Calu3 (cell line): Measurements from ENCODE around the gene SBF2. TPM values are rescaled to one million over a fixed set of nuclear protein-coding genes. Genes with fewer than 3 reads are reported as not detected.

Experiments
- BruUV-seq: library from RNA; stranded (reverse); fragments of 400-500 nt; replicated peaks from 2 replicates; lab custom pipeline; 2021; lab: Mats Ljungman, UMichigan
- CTCF ChIA-PET: fragments of 300-600 bp; sonication (Branson Sonifier 250); formaldehyde crosslinking; loops from one replicate; lab custom pipeline; 2022; ENCODE audit warnings: antibody characterized with exemption; lab: Charles Lee
- DNase-seq: peaks from one replicate; pipeline ENCODE4 v3.0.0; 2022
- H3K27ac Mint-ChIP-seq: one replicate; pipeline ENCODE4 v1.8.0; 2022; ENCODE audit warnings: mixed read lengths; ENCODE audit not compliant: unreplicated experiment
- H3K27me3 Mint-ChIP-seq: one replicate; pipeline ENCODE4 v1.8.0; 2022; ENCODE audit warnings: mixed read lengths; ENCODE audit not compliant: unreplicated experiment
- H3K36me3 Mint-ChIP-seq: one replicate; pipeline ENCODE4 v1.8.0; 2022; ENCODE audit warnings: mild to moderate bottlenecking, moderate library complexity, mixed read lengths; ENCODE audit not compliant: insufficient read depth, unreplicated experiment
- H3K4me1 Mint-ChIP-seq: one replicate; pipeline ENCODE4 v1.8.0; 2022; ENCODE audit warnings: mild to moderate bottlenecking, low read depth, mixed read lengths; ENCODE audit not compliant: unreplicated experiment
- H3K4me3 Mint-ChIP-seq: one replicate; pipeline ENCODE4 v1.8.0; 2022; ENCODE audit warnings: mild to moderate bottlenecking, low read depth, moderate library complexity, mixed read lengths; ENCODE audit not compliant: unreplicated experiment
- H3K9me3 Mint-ChIP-seq: one replicate; pipeline ENCODE4 v1.8.0; 2022; ENCODE audit warnings: low read depth, mixed read lengths; ENCODE audit not compliant: unreplicated experiment
- CTCF ChIP-seq: fragments of 200-600 bp; IDR thresholded peaks from one replicate; pipeline ENCODE4 v1.8.0; 2022; ENCODE audit warnings: antibody characterized with exemption; ENCODE audit not compliant: unreplicated experiment
- intact Hi-C: fragments of 100-400 bp; cut with micrococcal nuclease; formaldehyde crosslinking; loops from one replicate; pipeline ENCODE4 v1.10.0; 2022; ENCODE audit not compliant: unreplicated experiment
- total RNA-seq: library from RNA; stranded (reverse); gene quantifications from 2 replicates; pipeline ENCODE4 v1.2.3, GENCODE V29; 2022

The SBF2 gene
- total RNA-seq, 1 experiment from 2014 or later: 39.0 TPM

GRCh38 chr11:10274726-10275125 lies 19.3 kb downstream of the SBF2 start:
- no peak overlapping the region for H3K27ac Mint-ChIP-seq
- no TSS peak for BruUV-seq
- TF ChIP-seq CTCF: no peak
- intact Hi-C loops: no loop called here
- CTCF ChIA-PET: no interaction called here
- no peaks in the 10 kb centered on the region for H3K27me3 Mint-ChIP-seq
- no peak overlapping the region for H3K4me3 Mint-ChIP-seq
- H3K4me1 Mint-ChIP-seq: no peaks in the 10 kb centered on the region
- H3K36me3 Mint-ChIP-seq: no peaks in the 10 kb centered on the region
- H3K9me3 Mint-ChIP-seq: no peaks in the 10 kb centered on the region
- DNase-seq: no peak

GRCh38 chr11:10273738-10274137 lies 20.3 kb downstream of the SBF2 start:
- no TSS peak for BruUV-seq
- Mint-ChIP-seq H3K4me1 (no peaks in the 10 kb centered on the region), H3K27me3 (no peaks in the 10 kb centered on the region), H3K36me3 (no peaks in the 10 kb centered on the region), H3K4me3 (no peak overlapping the region), H3K9me3 (no peaks in the 10 kb centered on the region), H3K27ac (no peak overlapping the region)
- intact Hi-C loops: no loop called here
- DNase-seq: no peak
- CTCF ChIA-PET: no interaction called here
- TF ChIP-seq CTCF: no peak

GRCh38 chr11:10272132-10272531 lies 21.9 kb downstream of the SBF2 start:
- intact Hi-C loops: no loop called here
- CTCF ChIA-PET: no interaction called here
- Mint-ChIP-seq H3K9me3 (no peaks in the 10 kb centered on the region), H3K27ac (no peak overlapping the region), H3K4me1 (no peaks in the 10 kb centered on the region), H3K4me3 (no peak overlapping the region), H3K27me3 (no peaks in the 10 kb centered on the region), H3K36me3 (no peaks in the 10 kb centered on the region)
- no peak for TF ChIP-seq CTCF
- no peak for DNase-seq
- BruUV-seq: no TSS peak

GRCh38 chr11:10268746-10269488 lies 25.1 kb downstream of the SBF2 start:
- no TSS peak for BruUV-seq
- CTCF ChIA-PET: interaction anchor here (0.8 kb wide), 1 partner anchor 10 kb away, joined by 11 read pairs; no protein-coding TSS in a partner anchor
- DNase-seq: no peak
- no peaks in the 10 kb centered on the region for H3K4me1 Mint-ChIP-seq
- H3K27me3 Mint-ChIP-seq: no peaks in the 10 kb centered on the region
- H3K9me3 Mint-ChIP-seq: no peaks in the 10 kb centered on the region
- intact Hi-C loops: no loop called here
- no peak overlapping the region for H3K27ac Mint-ChIP-seq
- H3K36me3 Mint-ChIP-seq: no peaks in the 10 kb centered on the region
- H3K4me3 Mint-ChIP-seq: no peak overlapping the region
- TF ChIP-seq CTCF: no peak
